Stimulated activated CD4-positive, alpha-beta T cell treated with anti-CD3 and anti-CD28 coated beads, Interleukin-15, amount 100 ng/mL, for 1 hour (primary cell): ENCODE measurements around the gene TMUB1.
A peak's percentile ranks its signal among the peaks of the same experiment; 100 is the strongest.
"Not testable (repeated sequence)": the region's sequence is repeated elsewhere in the genome, so short reads cannot be mapped to it uniquely, and the experiment has no call there.

Source experiments
- DNase-seq, 2 donors: peaks; one replicate each; pipeline ENCODE4 v3.0.0-alpha.2; 2020; ENCODE audit warnings: low read depth in 1 of 2, low spot score in 1 of 2

Gene TMUB1

GRCh38 chr7:151057506-151057988, 25.7 kb downstream of the TMUB1 start, which contains the start of gene CDK5:
Gene CDK5, minus strand, starts transcription at chr7:151057897. Its CDS starts 49 bp downstream, at chr7:151057848.
- no peak for DNase-seq

GRCh38 chr7:151056666-151057505, 26.4 kb downstream of the TMUB1 start:
- DNase-seq, result no peak

- no peak for DNase-seq
Measured at GRCh38 chr7:151056283-151056665, 27.0 kb downstream of the TMUB1 start.

GRCh38 chr7:151053751-151054150, 29.5 kb downstream of the TMUB1 start:
- DNase-seq, result no peak

- no peak for DNase-seq
Measured at GRCh38 chr7:151053096-151053495, 30.2 kb downstream of the TMUB1 start.

GRCh38 chr7:151051108-151051507, 32.2 kb downstream of the TMUB1 start:
- peak in 1 of 2 donors; percentile 37 for DNase-seq

GRCh38 chr7:151048911-151049463, 34.3 kb downstream of the TMUB1 start:
- no peak for DNase-seq

GRCh38 chr7:151047976-151048815, 35.1 kb downstream of the TMUB1 start, which contains the start of gene ASIC3:
Gene ASIC3, plus strand, starts transcription at chr7:151048531. Its CDS starts 355 bp downstream, at chr7:151048886.
- no peak for DNase-seq

GRCh38 chr7:151046603-151047573, 36.4 kb downstream of the TMUB1 start:
- no peak for DNase-seq

GRCh38 chr7:151045967-151046366, 37.3 kb downstream of the TMUB1 start:
- no peak for DNase-seq

GRCh38 chr7:151045262-151045661, 38.0 kb downstream of the TMUB1 start:
- DNase-seq, result no peak

- DNase-seq, result no peak
Measured at GRCh38 chr7:151043959-151044358, 39.3 kb downstream of the TMUB1 start.

- not testable (repeated sequence) for DNase-seq
Measured at GRCh38 chr7:151043449-151043848, 39.8 kb downstream of the TMUB1 start.

GRCh38 chr7:151040616-151041375, 42.5 kb downstream of the TMUB1 start:
- no peak for DNase-seq

GRCh38 chr7:151039850-151040548, 43.3 kb downstream of the TMUB1 start:
- DNase-seq, result no peak

GRCh38 chr7:151038951-151039849, 44.1 kb downstream of the TMUB1 start:
- DNase-seq, result peak in 1 of 2 donors; percentile 33

GRCh38 chr7:151035902-151036301, 47.4 kb downstream of the TMUB1 start:
- no peak for DNase-seq
